ENCODE measurements around the gene GRID1.
A peak's percentile ranks its signal among the peaks of the same experiment; 100 is the strongest.
"Not testable (repeated sequence)": the region's sequence is repeated elsewhere in the genome, so short reads cannot be mapped to it uniquely, and the experiment has no call there.

The GRID1 gene

GRCh38 chr10:86182595-86182994, 184.0 kb downstream of the GRID1 start:
- no peak for DNase-seq

- DNase-seq = no peak
Observed at GRCh38 chr10:86182150-86182549, 184.4 kb downstream of the GRID1 start.

GRCh38 chr10:86180861-86181260, 185.7 kb downstream of the GRID1 start:
- DNase-seq = no peak

DNA sequence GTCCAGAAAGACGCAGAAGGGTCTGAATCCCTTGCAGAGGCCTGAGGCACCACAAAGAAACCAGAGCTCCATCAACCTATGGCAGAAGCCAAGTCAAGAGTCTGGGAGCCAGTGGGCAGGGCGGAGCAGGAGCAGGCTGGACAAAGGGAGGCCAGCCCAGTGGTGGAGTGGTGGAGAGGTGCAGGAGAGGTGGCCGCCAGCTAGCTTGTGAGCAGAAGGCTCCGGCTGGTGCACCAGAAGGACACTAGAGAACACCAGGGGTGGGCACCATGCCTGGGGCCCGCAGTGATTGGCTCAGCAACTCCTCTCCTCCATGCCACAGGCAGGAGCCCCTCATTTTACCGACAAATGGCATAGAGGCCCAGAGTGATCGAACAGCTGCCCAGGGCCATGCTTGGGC, 186.6 kb downstream of the GRID1 start:
- no peak for DNase-seq

DNA sequence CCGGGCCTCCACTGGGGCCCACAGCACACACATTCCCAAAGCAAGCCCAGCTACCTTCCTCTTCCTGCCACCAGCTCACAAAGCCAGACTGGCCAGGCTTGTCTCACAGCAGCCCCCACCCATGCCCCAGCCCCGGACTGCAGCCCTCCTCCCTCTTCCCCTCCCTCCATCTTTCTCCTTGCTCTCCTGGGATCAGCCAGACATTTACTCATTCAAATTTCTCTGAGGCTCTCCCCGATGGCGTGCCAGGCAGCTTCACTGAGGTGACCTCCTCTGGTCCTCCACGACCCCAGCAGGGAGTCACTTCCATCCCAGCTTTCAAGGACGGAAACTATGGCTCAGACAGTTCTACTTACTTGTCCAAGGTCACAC, 187.5 kb downstream of the GRID1 start:
- DNase-seq = no peak

- DNase-seq = peak; percentile 46
Observed at GRCh38 chr10:86178401-86179152, 188.0 kb downstream of the GRID1 start.

DNA sequence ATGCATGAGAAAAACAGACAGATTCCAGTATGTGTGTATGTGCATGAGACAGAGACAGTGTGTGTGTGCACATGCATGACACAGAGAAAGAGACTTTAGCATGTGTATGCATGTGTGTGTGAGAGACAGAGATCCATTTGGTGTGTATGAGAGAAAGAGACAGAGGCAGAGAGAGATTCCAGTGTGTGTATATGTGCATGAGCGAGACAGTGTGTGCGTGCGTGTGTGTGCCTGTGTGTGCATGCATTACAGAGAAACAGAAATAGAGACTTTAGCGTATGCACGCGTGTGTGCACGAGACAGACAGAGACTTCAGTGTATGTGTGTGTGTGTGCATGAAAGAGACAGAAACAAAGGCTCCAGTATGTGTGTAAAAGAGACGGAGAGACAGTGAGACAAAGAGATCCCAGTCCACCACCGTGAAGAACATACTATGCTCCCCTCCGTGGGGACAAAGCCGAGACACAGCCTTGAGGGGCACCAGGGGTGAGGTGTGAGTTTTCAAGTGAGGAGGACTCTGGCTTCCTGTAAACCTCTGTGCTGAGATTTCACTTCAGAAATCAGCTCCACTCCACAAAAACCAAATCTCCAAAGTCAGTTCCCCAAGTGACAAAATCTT, 188.9 kb downstream of the GRID1 start:
- DNase-seq = no peak

DNA sequence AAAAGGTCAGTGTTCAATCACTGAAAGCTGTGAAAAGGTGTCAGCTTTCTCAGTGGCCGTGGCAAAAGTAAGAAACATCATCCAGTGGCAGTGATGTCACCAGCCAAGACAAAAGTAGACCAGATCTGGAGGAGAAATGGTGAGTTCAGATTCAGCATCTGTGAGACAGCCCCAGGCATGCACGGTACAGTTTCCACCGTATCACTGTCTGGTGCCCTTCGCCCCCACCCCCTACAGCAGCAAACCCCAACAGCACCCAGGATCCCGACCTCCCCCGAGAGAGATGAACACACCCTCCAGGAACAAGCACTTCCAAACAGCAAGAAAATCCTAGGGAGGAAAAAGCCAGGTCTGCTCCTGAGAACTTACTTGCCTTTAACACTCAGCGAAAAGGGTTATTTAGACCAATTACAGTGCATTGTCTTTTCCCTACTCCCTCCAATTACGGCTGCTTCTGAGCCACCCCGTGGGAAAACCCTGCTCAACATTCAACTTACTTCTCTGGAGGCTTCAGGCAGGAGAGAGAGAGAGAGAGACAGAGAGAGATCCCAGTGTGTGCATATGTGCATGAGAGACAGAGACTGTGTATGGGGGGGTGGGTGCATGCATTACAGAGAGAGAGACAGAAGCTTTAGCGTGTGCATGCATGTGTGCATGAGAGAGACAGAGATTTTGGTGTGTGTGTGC, 189.6 kb downstream of the GRID1 start:
- no peak for DNase-seq

GRCh38 chr10:86175476-86175875, 191.1 kb downstream of the GRID1 start:
- DNase-seq = not testable (repeated sequence)

GRCh38 chr10:86172301-86172700, 194.3 kb downstream of the GRID1 start:
- DNase-seq = no peak

DNA sequence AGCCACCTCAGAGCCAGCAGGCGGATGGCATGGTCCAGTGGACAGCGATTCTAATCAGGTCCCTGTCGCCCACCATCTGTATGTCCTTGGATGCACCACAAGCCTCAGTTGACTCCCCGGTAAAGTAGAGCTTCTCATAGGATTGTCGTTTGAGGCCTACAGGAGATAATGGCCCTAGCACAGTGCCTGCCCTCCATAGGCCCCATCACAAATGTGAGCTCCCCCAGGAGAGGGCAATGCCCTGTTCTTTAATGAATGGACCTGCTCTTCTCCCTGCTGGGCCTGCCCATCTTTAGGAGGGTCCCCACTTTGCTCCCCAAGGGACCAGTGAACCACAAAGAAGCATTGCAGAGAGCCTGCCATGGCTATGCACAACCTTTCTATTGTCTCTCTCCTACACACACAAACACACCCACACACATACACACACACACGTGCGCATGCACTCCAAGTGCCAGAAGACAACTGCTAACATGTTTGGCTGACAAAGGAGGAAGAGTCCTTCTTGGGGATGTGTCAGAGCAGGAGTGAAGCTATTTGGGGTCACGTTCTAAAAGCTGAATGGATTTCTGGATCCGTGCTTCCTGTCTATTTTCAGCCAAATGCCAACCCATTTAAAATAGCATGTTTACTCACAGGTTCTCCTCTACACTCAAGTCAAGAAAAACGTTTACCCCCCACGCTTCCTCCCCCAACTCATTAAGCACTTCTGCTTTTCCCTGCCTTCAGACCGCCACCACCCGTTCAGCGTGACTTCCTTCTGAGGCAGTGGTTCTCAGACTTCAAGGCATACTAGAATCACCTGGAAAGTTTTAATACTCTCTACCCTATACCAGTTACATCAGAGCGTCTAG, 196.1 kb downstream of the GRID1 start:
- peak; percentile 58 for DNase-seq

DNA sequence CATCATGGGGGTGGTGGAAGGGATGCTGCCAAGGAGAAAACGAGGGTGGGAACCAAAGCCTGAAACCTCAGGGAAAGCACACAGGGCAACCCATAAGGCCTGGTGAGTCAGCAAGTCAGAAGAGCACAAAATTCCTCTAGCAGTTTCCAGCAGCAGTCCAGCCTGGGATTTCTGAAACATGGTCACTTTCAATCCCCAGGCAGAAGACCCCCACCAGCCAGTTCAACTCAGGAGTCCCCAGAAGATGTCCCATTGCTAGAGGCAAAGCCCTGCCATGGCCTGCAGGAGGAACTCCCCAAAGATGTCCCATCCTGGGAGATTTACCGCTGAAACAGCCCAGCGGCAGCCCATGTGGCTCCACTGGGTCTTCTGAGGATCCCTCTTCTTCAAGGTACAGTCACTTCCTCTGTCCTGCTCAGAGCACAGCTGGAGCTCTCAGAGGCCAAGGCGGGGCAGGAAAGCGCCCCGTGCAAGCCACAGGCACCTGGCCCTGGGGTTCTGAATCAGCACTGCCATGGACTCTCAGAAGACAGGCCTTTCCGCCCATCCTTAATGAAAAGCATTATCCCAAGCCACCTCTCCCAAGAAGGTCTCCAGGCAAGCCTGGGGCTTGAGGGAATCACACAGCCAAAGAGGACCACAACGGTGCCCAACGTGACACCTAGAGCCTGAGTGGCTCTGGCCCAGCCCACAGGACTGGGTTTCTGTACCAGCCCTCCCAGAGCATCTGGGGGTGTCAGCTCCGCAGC, 196.9 kb downstream of the GRID1 start:
- no peak for DNase-seq

- DNase-seq = no peak
Observed at GRCh38 chr10:86169066-86169465, 197.5 kb downstream of the GRID1 start.

GRCh38 chr10:86168256-86168655, 198.3 kb downstream of the GRID1 start:
- DNase-seq = no peak

- no peak for DNase-seq
Observed at GRCh38 chr10:86167762-86168128, 198.8 kb downstream of the GRID1 start.

DNA sequence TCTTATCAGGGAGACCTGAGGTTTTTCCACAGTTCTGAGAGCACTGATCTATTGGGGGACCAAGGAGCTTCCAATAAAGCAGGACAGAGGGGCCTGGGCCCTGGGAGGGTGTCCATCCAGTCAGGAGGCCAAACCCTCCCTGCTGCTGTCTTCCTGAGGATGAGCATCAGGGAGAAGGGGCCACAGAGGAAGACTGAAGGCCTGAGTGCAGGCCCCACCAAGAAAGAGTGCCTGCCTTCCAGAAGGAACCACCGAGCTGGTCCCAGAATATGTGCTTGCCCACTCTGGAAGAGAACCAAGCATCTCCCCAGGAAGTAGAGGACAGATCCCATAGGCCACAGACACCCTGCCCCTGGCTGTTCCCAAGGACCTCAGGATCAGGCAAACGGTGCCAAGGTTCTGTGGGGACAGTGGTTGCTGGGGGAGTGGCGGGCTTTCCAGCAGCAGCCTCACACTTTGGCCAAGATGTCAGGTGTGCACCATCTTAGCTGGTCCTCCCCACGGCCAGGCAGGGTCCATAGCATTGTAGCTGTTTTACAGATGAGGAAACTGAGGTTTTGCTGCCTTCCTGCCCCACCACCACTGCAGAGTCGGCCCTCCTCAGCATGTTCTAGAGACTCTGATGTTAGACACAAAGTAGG, 199.4 kb downstream of the GRID1 start:
- no peak for DNase-seq

- no peak for DNase-seq
Observed at GRCh38 chr10:86165666-86166065, 200.9 kb downstream of the GRID1 start.

DNA sequence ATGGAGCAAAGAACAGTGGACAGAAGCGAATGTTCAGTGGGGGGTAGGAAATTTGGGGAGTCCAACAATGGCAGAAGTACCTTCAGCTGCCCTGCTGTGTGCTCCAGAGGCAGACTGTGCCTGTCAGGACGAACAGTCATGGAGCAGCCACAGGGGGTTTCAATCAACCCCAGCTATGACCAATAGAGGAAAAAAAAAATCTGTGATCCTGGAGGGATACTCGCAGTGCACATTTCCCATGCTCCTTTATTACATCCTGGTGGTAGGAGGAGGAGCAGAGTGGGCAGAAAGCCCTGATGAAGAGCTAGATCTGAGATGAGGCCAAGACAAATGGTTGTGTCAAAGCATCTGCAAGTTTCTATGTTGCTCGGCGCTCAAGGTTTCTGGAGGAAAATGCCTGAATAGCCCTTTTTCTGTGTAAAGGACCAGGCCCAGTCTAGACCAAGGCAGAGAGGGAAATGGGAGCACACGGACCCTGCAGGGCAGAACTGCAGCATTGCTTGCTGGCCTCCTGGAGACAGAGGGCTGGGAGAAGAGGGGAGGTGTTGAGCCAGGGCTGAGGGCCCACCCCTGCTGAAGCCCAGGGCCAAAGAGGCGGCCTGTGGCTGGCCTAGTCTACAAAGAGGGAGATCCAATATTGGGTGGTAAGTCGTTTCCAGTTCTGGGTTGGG, 201.5 kb downstream of the GRID1 start:
- no peak for DNase-seq

DNA sequence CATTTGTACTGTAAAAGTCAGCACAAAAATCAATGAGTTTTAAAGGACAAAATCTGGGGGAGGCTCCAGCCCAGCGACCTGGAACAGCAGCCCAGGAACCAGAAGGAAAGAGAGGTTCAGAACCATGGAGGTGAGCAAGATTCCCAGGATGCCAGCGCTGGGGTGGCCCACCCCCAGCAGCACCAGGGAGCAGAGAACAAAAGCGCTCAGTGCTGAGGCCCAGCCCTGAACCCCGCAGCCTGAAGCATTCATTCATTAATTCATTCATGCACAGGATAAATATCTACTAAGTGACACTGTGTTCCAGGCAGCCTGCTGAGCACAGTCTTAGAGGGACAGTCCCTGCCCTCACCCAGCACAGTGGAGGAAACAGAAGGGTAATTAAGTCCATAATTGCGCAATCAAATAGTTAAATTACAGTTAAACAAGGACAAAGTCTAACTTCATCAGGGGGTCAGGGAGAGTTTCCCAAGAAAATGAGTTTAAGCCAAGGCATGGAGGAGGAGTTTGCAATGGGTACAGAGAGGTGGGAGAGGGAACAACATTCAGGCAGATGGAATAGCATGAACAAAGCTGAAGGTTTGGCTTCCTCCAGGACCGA, 202.3 kb downstream of the GRID1 start:
- DNase-seq = no peak

DNA sequence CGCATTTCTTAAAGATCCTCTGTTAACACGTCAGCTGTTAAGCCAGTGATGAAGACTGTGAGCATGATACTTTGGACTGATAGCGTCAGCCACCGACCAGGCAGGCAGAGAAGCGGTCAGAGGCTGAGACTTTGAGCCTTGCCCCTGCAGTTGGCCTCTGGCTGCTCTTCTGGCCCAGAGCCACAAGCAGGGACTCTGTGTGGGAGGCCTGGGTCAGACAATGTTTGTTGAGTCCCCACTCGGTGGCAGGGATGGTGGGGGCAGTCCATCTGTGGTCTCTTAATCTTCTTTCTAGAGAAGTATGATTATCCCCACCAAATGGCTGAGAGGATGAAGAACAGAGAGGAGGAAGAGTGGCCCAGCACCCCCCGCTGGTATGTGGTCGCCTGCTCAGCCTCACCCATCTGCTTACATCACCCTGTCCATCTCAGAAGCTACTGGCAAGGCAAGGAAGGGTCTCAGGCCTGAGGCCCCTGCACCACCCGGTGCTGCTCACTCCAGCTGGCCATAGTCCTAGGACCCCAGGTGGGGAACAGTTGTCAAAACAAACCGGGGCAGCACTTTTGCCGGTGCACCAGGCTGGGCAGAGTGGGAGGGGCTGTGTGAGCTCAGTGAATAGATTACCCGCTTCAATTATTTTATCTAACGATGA, 202.9 kb downstream of the GRID1 start:
- DNase-seq = no peak
